NCI-H82 (cell line): ENCODE data around the gene MAX.

Source experiments
- DNase-seq: peaks from one replicate; lab custom pipeline; 2025; lab: John Stamatoyannopoulos, UW

The MAX gene

GRCh38 chr14:65102441-65103149 lies at the start of gene MAX:
Gene MAX, minus strand, starts transcription at chr14:65102517. Its CDS starts 178 bp downstream, at chr14:65102339.
- peak; percentile 98 for DNase-seq

GRCh38 chr14:65151609-65151956 lies 49.3 kb upstream of the MAX start:
- no peak for DNase-seq

GRCh38 chr14:65150898-65151608 lies 48.7 kb upstream of the MAX start:
- DNase-seq: no peak

GRCh38 chr14:65149116-65149515 lies 46.8 kb upstream of the MAX start:
- no peak for DNase-seq

- no peak for DNase-seq
These were observed 41.9 kb upstream of the MAX start for GRCh38 chr14:65144170-65144569.

- DNase-seq: no peak
These were observed 40.8 kb upstream of the MAX start for GRCh38 chr14:65142914-65143625.

GRCh38 chr14:65142429-65142828 lies 40.1 kb upstream of the MAX start:
- DNase-seq: peak; percentile 56

- DNase-seq: peak; percentile 87
These were observed 39.2 kb upstream of the MAX start for GRCh38 chr14:65141523-65141922.

GRCh38 chr14:65137648-65138307 lies 35.5 kb upstream of the MAX start:
- no peak for DNase-seq

- DNase-seq: peak; percentile 12
These were observed 32.6 kb upstream of the MAX start for GRCh38 chr14:65134651-65135579.

- DNase-seq: no peak
These were observed 30.5 kb upstream of the MAX start for GRCh38 chr14:65132855-65133254.

- no peak for DNase-seq
These were observed 29.0 kb upstream of the MAX start for GRCh38 chr14:65131301-65131701.

- no peak for DNase-seq
These were observed 25.8 kb upstream of the MAX start for GRCh38 chr14:65128096-65128495.

GRCh38 chr14:65117769-65118745 lies 15.7 kb upstream of the MAX start:
- no peak for DNase-seq

GRCh38 chr14:65115615-65116014 lies 13.3 kb upstream of the MAX start:
- no peak for DNase-seq

GRCh38 chr14:65110525-65110924 lies 8.2 kb upstream of the MAX start:
- DNase-seq: no peak

GRCh38 chr14:65109357-65109756 lies 7.0 kb upstream of the MAX start:
- DNase-seq: no peak

- DNase-seq: no peak
These were observed 4.9 kb upstream of the MAX start for GRCh38 chr14:65107200-65107599.

- no peak for DNase-seq
These were observed 4.4 kb upstream of the MAX start for GRCh38 chr14:65106736-65107135.

- DNase-seq: no peak
These were observed 4.0 kb upstream of the MAX start for GRCh38 chr14:65106316-65106715.
